K562 (cell line): ENCODE results near the gene CBX1. TPM values are rescaled to one million over a fixed set of nuclear protein-coding genes. Genes with fewer than 3 reads are reported as not detected.

ENCODE experiments used
- CBFB ChIP-seq: sonication (generic); formaldehyde crosslinking; IDR thresholded peaks from 2 replicates; pipeline ENCODE4 v1.4.0; 2020; ENCODE audit warnings: mild to moderate bottlenecking, missing genetic modification reagents
- CBX3 ChIP-seq, 2 experiments: IDR thresholded peaks; 1 replicate in 1 of 2; 2 replicates in 1 of 2; pipeline ENCODE4 v1.6.1; 2012; ENCODE audit warnings: inconsistent platforms in 2 of 2, low read length in 2 of 2, borderline replicate concordance in 1 of 2, control low read depth in 1 of 2
- EGR1 ChIP-seq: fragments of 450-650 bp; conservative IDR thresholded peaks from 2 replicates; pipeline ENCODE4 v1.6.1; 2017; ENCODE audit warnings: mild to moderate bottlenecking
- HMGN3 ChIP-seq: IDR thresholded peaks from 2 replicates; pipeline ENCODE4 v1.6.1; 2011; ENCODE audit warnings: borderline replicate concordance, low read depth, mild to moderate bottlenecking, mixed read lengths, low read length; ENCODE audit not compliant: insufficient read length; ENCODE audit errors: extremely low read depth
- IRF9 ChIP-seq: fragments of 450-650 bp; IDR thresholded peaks from 2 replicates; pipeline ENCODE4 v1.6.1; 2016; ENCODE audit warnings: missing biosample characterization, missing genetic modification characterization
- JUN ChIP-seq, 2 experiments: sonication (generic) in 1 of 2; formaldehyde crosslinking in 1 of 2; IDR thresholded peaks; 2 replicates each; pipeline versions ENCODE4 v1.6.1 to v1.8.0; 2012 to 2022; ENCODE audit warnings: borderline replicate concordance in 2 of 2, mild to moderate bottlenecking in 2 of 2, improper control_type of control experiment in 1 of 2, low read depth in 1 of 2, low read length in 1 of 2, missing genetic modification reagents in 1 of 2
- KLF13 ChIP-seq: fragments of 450-650 bp; IDR thresholded peaks from 2 replicates; pipeline ENCODE4 v1.6.1; 2016; ENCODE audit warnings: missing genetic modification characterization, low read depth, mild to moderate bottlenecking, missing compliant biosample characterization, moderate library complexity, borderline replicate concordance
- RERE ChIP-seq: sonication (generic); formaldehyde crosslinking; IDR thresholded peaks from 2 replicates; pipeline ENCODE4 v1.8.0; 2023; ENCODE audit warnings: missing genetic modification reagents, mild to moderate bottlenecking, borderline replicate concordance
- RUNX1 ChIP-seq: sonication (generic); IDR thresholded peaks from 2 replicates; pipeline ENCODE4 v1.6.1; 2016; ENCODE audit warnings: antibody characterized with exemption, low read depth
- SMARCA4 ChIP-seq: fragments of 450-650 bp; IDR thresholded peaks from 2 replicates; pipeline ENCODE4 v1.6.1; 2016
- SNRNP70 ChIP-seq: fragments of 200-400 bp; formaldehyde crosslinking; optimal IDR thresholded peaks from 2 replicates; pipeline ENCODE3; 2017; ENCODE audit warnings: low read depth, low read length
- ZBTB17 ChIP-seq: fragments of 450-650 bp; formaldehyde crosslinking; IDR thresholded peaks from 2 replicates; pipeline ENCODE4 v1.4.0; 2020; ENCODE audit warnings: mild to moderate bottlenecking
- ZKSCAN8 ChIP-seq: fragments of 200-800 bp; sonication (Bioruptor generic); IDR thresholded peaks from 2 replicates; pipeline ENCODE4 v1.6.1; 2016; ENCODE audit warnings: missing genetic modification characterization, missing compliant biosample characterization
- ZNF695 ChIP-seq: fragments of 450-650 bp; formaldehyde crosslinking; IDR thresholded peaks from 2 replicates; pipeline ENCODE4 v1.4.0; 2020; ENCODE audit warnings: mild to moderate bottlenecking, moderate library complexity
- ZNF75A ChIP-seq: fragments of 450-650 bp; formaldehyde crosslinking; IDR thresholded peaks from 2 replicates; pipeline ENCODE4 v1.4.0; 2020; ENCODE audit warnings: mild to moderate bottlenecking
- polyA plus RNA-seq, 8 experiments: library from polyadenylated mRNA; depleted of rRNA in 4 of 8; stranded (reverse) in 5 of 8; unstranded in 3 of 8; fragments of >200 nt; fragmentation: Nextera tagmentation in 2 of 8; fragmentation: Illumina TruSeq in 1 of 8; extraction: Ambion mirVana in 2 of 8; extraction: Trizol in 1 of 8; gene quantifications; 2 replicates each; pipeline versions ENCODE4 v1.2.1 to v1.2.3, GENCODE V29; 2011 to 2014; ENCODE audit warnings: inconsistent platforms in 1 of 8, missing spikeins in 1 of 8
- total RNA-seq, 7 experiments: library from RNA; depleted of rRNA in 6 of 7; stranded (reverse); fragments of >200 nt in 6 of 7; fragmentation: Illumina TruSeq in 2 of 7; extraction: Trizol in 2 of 7; gene quantifications; 2 replicates each; pipeline versions ENCODE4 v1.2.1 to v1.2.3, GENCODE V29; 2011 to 2021; ENCODE audit warnings: low replicate concordance in 1 of 7
- TF ChIP-seq, protein P1 (sequence below): fragments of 250-450 bp; sonication (Bioruptor Pico); IDR thresholded peaks from 2 replicates; pipeline ENCODE4 v1.5.1; 2021; ENCODE audit warnings: mild to moderate bottlenecking
- TF ChIP-seq, protein P2 (sequence below): fragments of 250-450 bp; sonication (Bioruptor Pico); IDR thresholded peaks from 2 replicates; pipeline ENCODE4 v1.4.0; 2020

CBX1 gene
- total and polyA plus RNA-seq, 9 of the 15 experiments (the other 6 are each of a cell fraction or from before 2014, with no cell fraction given) = 10.6 to 95.7 (median 52.7) TPM

GRCh38 chr17:48026502-48027321 lies 74.6 kb downstream of the CBX1 start (continued):
- TF ChIP-seq, protein P1, sequence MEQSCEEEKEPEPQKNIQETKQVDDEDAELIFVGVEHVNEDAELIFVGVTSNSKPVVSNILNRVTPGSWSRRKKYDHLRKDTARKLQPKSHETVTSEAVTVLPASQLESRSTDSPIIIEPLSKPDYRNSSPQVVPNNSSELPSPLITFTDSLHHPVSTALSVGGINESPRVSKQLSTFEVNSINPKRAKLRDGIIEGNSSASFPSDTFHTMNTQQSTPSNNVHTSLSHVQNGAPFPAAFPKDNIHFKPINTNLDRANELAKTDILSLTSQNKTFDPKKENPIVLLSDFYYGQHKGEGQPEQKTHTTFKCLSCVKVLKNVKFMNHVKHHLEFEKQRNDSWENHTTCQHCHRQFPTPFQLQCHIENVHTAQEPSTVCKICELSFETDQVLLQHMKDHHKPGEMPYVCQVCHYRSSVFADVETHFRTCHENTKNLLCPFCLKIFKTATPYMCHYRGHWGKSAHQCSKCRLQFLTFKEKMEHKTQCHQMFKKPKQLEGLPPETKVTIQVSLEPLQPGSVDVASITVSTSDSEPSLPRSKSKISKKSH = no peak
- TF ChIP-seq ZNF75A (CRISPR knock-in tag) = no peak
- no peak for TF ChIP-seq SMARCA4
- no peak for TF ChIP-seq ZKSCAN8 (CRISPR knock-in tag)
- TF ChIP-seq ZNF695 (CRISPR knock-in tag) = no peak
- TF ChIP-seq KLF13 (tag) = no peak
- no peak for TF ChIP-seq JUN (IDR thresholded peaks at IDR 0.05; ENCODE audit: borderline replicate concordance, low read depth, low read length)
- TF ChIP-seq JUN (CRISPR knock-in tag; IDR thresholded peaks at IDR 0.05; ENCODE audit: borderline replicate concordance) = no peak
- TF ChIP-seq, protein P2, sequence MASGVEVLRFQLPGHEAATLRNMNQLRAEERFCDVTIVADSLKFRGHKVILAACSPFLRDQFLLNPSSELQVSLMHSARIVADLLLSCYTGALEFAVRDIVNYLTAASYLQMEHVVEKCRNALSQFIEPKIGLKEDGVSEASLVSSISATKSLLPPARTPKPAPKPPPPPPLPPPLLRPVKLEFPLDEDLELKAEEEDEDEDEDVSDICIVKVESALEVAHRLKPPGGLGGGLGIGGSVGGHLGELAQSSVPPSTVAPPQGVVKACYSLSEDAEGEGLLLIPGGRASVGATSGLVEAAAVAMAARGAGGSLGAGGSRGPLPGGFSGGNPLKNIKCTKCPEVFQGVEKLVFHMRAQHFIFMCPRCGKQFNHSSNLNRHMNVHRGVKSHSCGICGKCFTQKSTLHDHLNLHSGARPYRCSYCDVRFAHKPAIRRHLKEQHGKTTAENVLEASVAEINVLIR (CRISPR knock-in tag) = no peak
- peak; percentile 75 for TF ChIP-seq EGR1
- no peak for TF ChIP-seq CBFB (CRISPR knock-in tag)
- TF ChIP-seq ZBTB17 (CRISPR knock-in tag) = 0 out of 2 replicates have a peak, but pooled peaks have one; percentile 45
- peak; percentile 76 for TF ChIP-seq HMGN3
- no peak for TF ChIP-seq RERE (CRISPR knock-in tag)
- no peak for TF ChIP-seq IRF9 (tag)
- TF ChIP-seq CBX3 (IDR thresholded peaks at IDR 0.05; ENCODE audit: borderline replicate concordance in 1 of 2, low read length in 2 of 2) = no peak
- no peak for TF ChIP-seq SNRNP70
- no peak for TF ChIP-seq RUNX1
